Measurements from ENCODE around the gene CLPX. TPM values are rescaled to one million over a fixed set of nuclear protein-coding genes. Genes with fewer than 3 reads are reported as not detected.
"Not testable (repeated sequence)": the region's sequence is repeated elsewhere in the genome, so short reads cannot be mapped to it uniquely, and the experiment has no call there.

Gene CLPX
- total RNA-seq, 1 experiment from 2014 or later: 44.9 TPM

DNA sequence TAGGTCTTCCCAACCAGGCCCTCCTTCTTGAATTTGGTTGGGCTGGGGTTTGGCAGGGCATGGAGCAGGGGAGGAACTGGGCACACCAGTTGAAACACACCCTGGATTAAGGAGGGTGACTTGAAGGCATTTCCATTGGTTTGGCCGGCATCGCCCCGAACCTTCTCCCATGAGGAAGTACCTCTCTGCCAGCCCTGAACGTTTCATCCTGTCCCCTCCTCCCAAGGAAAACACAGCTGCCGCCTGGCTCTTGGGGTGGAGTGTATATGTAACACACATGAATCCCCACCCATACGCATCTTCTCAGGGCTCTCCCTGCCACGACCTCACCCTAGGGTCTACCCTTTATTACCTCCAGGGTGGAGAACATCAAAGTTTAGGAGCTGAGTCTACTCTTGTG is 84.7 kb downstream of the CLPX start:
- no peak for DNase-seq
- Mint-ChIP-seq H3K4me1 (ENCODE audit: low read depth, unreplicated experiment) (no peaks in the 10 kb centered on the region), H3K36me3 (ENCODE audit: insufficient read depth, unreplicated experiment) (peaks cover 27% of the 10 kb centered on the region), H3K27me3 (ENCODE audit: unreplicated experiment) (no peaks in the 10 kb centered on the region), H3K4me3 (ENCODE audit: low read depth, unreplicated experiment) (no peak overlapping the region), H3K27ac (ENCODE audit: unreplicated experiment) (no peak overlapping the region), H3K9me3 (ENCODE audit: low read depth, unreplicated experiment) (no peaks in the 10 kb centered on the region)
- CTCF ChIA-PET: interaction anchor here (1.5 to 1.7 kb wide), 2 partner anchors 13 to 22 kb away, joined by 5 to 10 read pairs; no protein-coding TSS in a partner anchor
- intact Hi-C loops (cut with micrococcal nuclease; ENCODE audit: unreplicated experiment): no loop called here
- TF ChIP-seq, protein P1, sequence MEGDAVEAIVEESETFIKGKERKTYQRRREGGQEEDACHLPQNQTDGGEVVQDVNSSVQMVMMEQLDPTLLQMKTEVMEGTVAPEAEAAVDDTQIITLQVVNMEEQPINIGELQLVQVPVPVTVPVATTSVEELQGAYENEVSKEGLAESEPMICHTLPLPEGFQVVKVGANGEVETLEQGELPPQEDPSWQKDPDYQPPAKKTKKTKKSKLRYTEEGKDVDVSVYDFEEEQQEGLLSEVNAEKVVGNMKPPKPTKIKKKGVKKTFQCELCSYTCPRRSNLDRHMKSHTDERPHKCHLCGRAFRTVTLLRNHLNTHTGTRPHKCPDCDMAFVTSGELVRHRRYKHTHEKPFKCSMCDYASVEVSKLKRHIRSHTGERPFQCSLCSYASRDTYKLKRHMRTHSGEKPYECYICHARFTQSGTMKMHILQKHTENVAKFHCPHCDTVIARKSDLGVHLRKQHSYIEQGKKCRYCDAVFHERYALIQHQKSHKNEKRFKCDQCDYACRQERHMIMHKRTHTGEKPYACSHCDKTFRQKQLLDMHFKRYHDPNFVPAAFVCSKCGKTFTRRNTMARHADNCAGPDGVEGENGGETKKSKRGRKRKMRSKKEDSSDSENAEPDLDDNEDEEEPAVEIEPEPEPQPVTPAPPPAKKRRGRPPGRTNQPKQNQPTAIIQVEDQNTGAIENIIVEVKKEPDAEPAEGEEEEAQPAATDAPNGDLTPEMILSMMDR (IDR thresholded peaks at IDR 0.05; ENCODE audit: unreplicated experiment): no peak
- no TSS peak for BruUV-seq (replicated peaks)

DNA sequence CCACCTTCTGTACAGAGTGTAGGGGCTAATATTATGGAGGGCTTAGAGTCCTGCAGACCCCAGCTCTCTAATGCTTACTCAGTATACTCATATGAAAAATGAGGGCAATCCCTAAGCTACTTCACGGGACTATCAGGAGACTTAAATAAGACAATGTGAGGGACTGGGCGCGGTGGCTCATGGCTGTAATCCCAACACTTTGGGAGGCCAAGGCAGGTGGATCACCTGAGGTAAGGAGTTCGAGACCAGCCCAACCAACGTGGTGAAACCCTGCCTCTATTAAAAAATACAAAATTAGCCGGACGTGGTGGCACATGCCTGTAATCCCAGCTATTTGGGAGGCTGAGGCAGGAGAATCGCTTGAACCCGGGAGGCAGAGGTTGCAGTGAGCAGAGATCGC is 85.3 kb downstream of the CLPX start:
- intact Hi-C loops (cut with micrococcal nuclease; ENCODE audit: unreplicated experiment); H3K4me1 Mint-ChIP-seq (ENCODE audit: low read depth, unreplicated experiment); H3K27ac Mint-ChIP-seq (ENCODE audit: unreplicated experiment); DNase-seq; H3K27me3 Mint-ChIP-seq (ENCODE audit: unreplicated experiment); H3K4me3 Mint-ChIP-seq (ENCODE audit: low read depth, unreplicated experiment); H3K9me3 Mint-ChIP-seq (ENCODE audit: low read depth, unreplicated experiment); CTCF ChIA-PET; BruUV-seq (replicated peaks): not testable (repeated sequence)
- H3K36me3 Mint-ChIP-seq (ENCODE audit: insufficient read depth, unreplicated experiment): peaks cover 27% of the 10 kb centered on the region

DNA sequence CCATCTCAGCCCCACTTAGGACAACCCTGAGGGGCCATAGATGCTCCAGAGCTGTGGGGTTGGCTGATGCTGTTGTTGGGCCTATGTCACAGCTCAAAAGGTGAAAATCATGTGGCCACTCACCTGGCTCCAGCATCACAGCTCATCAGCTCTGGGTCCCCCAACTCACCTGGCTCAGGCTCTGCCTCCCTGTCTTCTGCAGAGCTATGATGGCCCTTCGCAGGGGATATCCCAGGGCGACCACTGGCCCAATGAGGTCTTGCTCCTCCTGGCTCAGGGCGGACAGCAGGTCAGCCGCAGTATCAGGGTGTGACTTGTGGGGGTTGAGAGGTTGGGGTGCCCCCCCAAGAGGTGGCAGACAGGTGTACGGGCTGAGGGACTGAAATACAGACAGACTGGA is 85.8 kb downstream of the CLPX start:
- TF ChIP-seq, protein P1 (IDR thresholded peaks at IDR 0.05; ENCODE audit: unreplicated experiment): no peak
- BruUV-seq (replicated peaks): no TSS peak
- CTCF ChIA-PET: no interaction called here
- Mint-ChIP-seq H3K36me3 (ENCODE audit: insufficient read depth, unreplicated experiment) (peaks cover 27% of the 10 kb centered on the region), H3K9me3 (ENCODE audit: low read depth, unreplicated experiment) (no peaks in the 10 kb centered on the region), H3K27me3 (ENCODE audit: unreplicated experiment) (no peaks in the 10 kb centered on the region), H3K4me3 (ENCODE audit: low read depth, unreplicated experiment) (no peak overlapping the region), H3K27ac (ENCODE audit: unreplicated experiment) (no peak overlapping the region), H3K4me1 (ENCODE audit: low read depth, unreplicated experiment) (no peaks in the 10 kb centered on the region)
- intact Hi-C loops (cut with micrococcal nuclease; ENCODE audit: unreplicated experiment): no loop called here
- no peak for DNase-seq

Other genes with a start within 250 kb of the CLPX start
- 104 TPM in 2 replicates for gene SPG21, start 195.4 kb downstream of the CLPX start, total RNA-seq (2022)
- 18.9 and 27.6 TPM in 2 replicates for gene MTFMT, start 155.7 kb downstream of the CLPX start, total RNA-seq (2022)
- not detected in 2 replicates for gene SLC51B, start 140.0 kb downstream of the CLPX start, total RNA-seq (2022)
- gene RASL12, start 117.4 kb downstream of the CLPX start, total RNA-seq (2022): 0.12 and 0.39 TPM in 2 replicates
- not detected in 2 replicates for gene KBTBD13, start 108.6 kb downstream of the CLPX start, total RNA-seq (2022)
- gene UBAP1L, start 70.1 kb downstream of the CLPX start, total RNA-seq (2022): 5.2 TPM in 2 replicates
- 26.4 and 33.9 TPM in 2 replicates for gene PDCD7, start 51.5 kb downstream of the CLPX start, total RNA-seq (2022)
- 0.05 TPM in 1 of 2 replicates, not detected in the other for gene CILP, start 26.1 kb upstream of the CLPX start, total RNA-seq (2022)
- gene PARP16, start 101.5 kb upstream of the CLPX start, total RNA-seq (2022): 4.6 and 5.8 TPM in 2 replicates
- gene RNU5A-1, start 110.7 kb upstream of the CLPX start, total RNA-seq (2022): not detected in 2 replicates
- 20.3 and 25.8 TPM in 2 replicates for gene RNU5B-1, start 119.3 kb upstream of the CLPX start, total RNA-seq (2022)
- not detected in 2 replicates for gene IGDCC3, start 192.7 kb upstream of the CLPX start, total RNA-seq (2022)
- 0.17 and 0.64 TPM in 2 replicates for gene IGDCC4, start 237.6 kb upstream of the CLPX start, total RNA-seq (2022)